DMS53 treated with DMSO at 0.1 percent for 48 hours (cell line): Measurements from ENCODE around the gene STH.
"Not testable (repeated sequence)": the region's sequence is repeated elsewhere in the genome, so short reads cannot be mapped to it uniquely, and the experiment has no call there.

Experiments
- DNase-seq: peaks from one replicate; lab custom pipeline; 2025; ENCODE audit not compliant: unreplicated experiment; lab: John Stamatoyannopoulos, UW

STH gene, protein sequence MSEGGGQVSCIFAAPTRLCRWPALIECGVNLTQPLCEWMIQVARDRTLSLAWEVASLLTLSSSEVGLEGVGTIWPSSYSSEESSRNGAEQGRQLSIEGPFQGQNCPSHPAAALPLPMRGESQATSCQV

GRCh38 chr17:45998987-45999899 is at the start of gene STH:
Gene STH, plus strand, starts transcription at chr17:45999250. Its CDS starts 30 bp downstream, at chr17:45999280.
- DNase-seq: no peak

GRCh38 chr17:45949755-45950320 is 49.2 kb upstream of the STH start:
- DNase-seq: no peak

DNA sequence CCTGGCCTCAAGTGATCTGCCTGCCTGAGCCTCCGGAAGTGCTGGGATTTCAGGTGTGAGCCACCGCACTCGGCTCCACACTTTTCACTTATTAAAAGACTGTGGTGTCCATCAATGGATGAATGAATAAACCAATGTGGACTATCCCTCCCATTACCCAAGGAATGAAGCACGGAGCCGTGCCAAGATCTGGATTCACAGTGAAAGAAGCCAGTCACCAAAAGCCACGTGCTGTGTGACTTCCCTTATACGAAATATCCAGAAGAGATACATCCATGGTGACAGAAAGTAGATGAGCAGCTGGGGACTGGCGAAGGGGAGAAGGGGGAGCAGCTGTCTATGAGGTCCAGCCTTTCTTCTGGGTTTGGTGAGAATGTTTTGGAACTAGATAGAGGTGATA is 48.2 kb upstream of the STH start:
- DNase-seq: no peak

DNA sequence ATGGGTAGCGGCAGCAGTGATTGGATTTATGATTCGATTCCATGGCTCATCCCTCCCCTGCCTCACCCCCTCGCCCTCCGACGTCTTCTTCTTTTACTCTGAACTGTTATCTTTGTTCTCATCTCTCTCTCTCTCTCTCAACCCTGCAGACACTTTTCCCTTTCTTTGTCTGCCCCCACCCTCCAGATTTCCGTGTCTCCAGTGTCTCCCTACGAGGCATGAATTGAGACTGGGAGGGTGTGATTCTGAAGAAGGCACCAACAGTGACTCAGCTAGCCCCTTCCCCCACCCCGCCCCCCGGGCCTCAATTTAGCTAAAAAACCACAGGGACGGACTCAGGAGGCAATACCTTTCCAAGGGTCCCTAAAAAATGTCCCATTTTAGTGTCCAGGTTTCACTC is 47.6 kb upstream of the STH start:
- no peak for DNase-seq

GRCh38 chr17:45951941-45952340 is 47.1 kb upstream of the STH start:
- no peak for DNase-seq

DNA sequence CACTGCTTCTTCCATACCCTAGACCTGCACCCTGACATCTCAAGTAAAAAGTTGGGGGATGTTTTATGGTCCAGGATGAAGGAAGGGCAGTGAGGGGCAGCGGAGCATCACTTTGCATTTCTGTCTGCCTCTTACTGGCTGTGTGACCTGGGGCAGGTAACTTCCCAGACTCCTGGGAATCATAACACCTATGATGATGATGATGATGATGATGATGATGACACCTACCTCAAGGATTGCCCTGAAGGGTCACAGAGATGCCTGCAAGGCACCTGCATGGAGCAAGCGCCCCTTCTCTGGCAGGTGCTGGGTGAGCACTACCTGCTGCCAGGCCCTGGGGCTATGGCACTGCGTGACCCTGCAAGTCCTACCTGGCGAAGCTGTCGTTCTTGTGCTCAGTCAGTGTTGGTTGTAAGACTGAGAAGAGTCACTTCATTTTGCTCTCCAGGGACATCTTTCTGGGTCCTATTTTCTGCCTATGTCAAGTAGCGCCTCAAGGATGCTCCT is 46.2 kb upstream of the STH start:
- DNase-seq: no peak

DNA sequence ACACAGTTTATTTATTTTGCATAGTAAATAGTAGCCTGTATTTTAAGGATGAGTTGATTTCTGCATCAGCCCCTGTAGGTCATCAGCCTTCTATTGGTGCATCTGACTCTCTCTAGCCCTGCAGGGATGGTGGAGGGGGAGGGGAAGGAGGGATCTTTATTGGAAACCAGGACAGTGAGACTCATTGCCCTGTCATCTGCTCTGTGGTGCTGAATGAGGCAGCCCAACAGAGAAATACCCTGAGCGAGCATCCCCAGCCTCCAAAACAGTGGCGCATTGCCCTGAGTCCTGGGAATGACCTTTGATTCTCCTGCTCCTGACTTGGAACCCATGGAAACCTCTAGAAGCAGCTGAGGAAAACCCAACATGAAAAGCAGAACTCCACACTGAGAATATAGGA is 45.5 kb upstream of the STH start:
- DNase-seq: no peak

DNA sequence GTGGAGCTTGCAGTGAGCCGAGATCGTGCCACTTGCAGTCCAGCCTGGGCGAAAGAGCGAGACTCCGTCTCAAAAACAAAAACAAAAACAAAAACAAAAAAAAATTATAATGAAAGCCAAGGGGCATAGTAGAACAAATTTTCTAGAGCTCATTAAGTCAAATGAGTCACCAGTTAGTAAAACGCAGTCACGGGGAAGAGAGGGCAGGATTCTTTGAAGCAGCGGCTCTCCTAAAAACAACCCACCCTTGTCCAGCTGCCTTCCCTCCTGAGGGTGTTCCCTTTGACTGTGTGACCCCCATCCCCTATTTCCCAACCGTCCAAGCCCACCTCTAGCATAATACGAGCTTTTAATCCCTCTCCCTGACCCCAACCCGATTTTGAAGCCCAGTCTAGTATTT is 44.1 kb upstream of the STH start:
- no peak for DNase-seq

GRCh38 chr17:45955326-45955725 is 43.7 kb upstream of the STH start:
- DNase-seq: no peak

GRCh38 chr17:45956090-45956489 is 43.0 kb upstream of the STH start:
- DNase-seq: no peak

- not testable (repeated sequence) for DNase-seq
Observed at GRCh38 chr17:45956746-45957145, 42.3 kb upstream of the STH start.

- no peak for DNase-seq
Observed at GRCh38 chr17:45958307-45958706, 40.7 kb upstream of the STH start.

DNA sequence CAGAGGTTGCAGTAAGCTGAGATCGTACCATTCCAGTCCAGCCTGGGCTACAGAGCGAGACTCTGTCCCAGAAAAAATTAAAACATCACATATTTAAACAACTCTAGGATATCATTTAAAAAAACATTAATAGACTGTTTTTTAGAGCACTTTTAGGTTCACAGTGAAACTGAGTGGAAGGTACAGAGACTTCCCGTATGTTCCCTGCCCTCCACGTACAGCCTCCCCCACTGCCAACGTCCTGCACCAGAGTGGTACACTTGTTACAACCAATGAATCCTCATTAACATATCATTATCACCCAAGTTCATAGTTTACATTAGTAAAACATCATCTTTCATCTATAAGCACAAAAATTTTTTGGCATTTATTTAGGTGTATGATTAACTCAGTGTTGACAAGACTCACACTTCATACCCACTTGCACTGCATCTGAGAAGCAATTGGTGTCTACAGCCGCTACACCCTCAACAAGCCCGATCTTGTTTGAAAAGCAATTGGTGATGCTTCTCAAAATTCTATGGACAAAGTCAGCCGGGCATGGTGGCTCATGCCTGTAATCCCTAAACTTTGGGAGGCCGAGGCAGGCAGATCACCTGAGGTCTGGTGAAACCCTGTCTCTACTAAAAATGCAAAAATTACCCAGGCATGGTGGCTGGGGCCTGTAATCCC is 39.9 kb upstream of the STH start:
- DNase-seq: no peak

DNA sequence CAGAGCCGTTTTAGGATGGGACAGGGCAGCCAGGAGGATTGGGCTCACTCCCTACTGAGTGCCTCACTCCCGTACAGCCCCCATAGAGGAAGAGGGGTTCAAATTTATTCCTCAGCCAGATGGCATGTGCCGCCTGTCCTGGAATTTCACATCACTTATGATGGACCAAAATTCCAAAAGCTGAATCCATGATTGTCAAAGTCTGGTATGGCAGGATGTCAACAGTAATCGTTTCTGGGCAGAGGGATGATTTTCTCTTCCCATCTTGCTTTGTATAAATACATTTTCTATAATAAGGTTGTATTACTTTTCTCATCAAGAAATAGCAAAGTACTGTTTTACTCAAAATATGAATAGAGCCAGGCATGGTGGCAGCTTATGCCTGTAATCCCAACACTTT is 38.7 kb upstream of the STH start:
- DNase-seq: no peak

GRCh38 chr17:45961206-45961605 is 37.8 kb upstream of the STH start:
- DNase-seq: no peak

- no peak for DNase-seq
Observed at GRCh38 chr17:45962221-45962972, 36.7 kb upstream of the STH start.

DNA sequence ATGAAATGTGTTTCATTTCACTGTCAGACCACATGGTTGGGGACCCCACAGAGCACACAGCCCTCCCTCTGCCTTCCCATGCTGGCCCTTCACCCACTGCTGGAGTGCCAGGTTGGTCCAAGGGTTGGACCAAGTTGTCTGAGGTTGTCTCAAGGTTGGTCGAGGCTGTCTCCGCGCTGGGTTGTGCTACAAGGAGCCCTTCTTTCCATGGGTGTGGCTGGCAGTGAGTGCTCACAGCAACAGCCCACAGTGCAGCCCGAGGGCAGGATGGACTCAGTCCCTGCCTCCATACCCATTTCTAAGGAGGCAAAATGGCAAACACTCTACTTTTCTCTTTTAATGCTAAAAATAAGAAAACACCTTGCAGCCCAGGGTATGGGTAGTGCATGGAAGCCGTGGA is 35.8 kb upstream of the STH start:
- DNase-seq: no peak

DNA sequence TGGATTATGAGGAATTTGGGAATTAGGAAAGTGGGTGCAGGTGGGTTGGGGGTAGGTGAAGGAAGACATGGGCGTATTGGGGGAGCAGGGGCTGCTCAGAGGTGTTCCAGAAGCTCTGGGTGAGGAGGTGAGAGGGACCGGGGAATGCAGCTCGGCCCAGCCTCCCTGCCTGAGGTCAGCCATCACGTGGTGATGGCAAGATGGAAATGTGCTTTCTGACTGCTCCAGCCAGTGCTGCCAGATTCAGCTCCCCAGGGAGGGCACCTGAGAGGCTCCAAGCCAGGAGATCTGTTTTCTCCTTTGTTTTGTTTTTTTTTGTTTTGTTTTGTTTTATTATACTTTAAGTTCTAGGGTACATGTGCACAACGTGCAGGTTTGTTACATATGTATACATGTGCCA is 35.2 kb upstream of the STH start:
- DNase-seq: no peak

DNA sequence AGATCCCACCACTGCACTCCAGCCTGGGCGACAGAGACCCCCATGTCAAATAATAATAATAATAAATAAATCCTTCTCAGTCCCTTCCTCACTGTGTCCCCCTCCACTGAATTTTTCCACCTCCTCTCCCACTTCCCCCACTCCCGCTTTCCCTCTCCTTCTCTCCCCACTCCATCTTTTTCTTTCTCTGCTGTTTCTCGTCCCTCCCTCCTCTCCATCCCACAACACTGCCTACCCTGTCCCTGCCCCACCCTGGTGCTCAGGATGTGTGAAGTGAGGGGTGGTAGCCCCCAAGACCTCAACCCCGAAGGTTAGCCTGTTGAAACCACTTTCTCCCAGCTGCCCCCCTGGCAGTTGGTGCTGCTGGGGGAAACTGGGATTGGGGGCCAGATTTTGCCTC is 34.4 kb upstream of the STH start:
- DNase-seq: no peak

- DNase-seq: no peak
Observed at GRCh38 chr17:45965812-45966211, 33.2 kb upstream of the STH start.
